Measurements from ENCODE around the gene ATL2.

ATL2 gene

DNA sequence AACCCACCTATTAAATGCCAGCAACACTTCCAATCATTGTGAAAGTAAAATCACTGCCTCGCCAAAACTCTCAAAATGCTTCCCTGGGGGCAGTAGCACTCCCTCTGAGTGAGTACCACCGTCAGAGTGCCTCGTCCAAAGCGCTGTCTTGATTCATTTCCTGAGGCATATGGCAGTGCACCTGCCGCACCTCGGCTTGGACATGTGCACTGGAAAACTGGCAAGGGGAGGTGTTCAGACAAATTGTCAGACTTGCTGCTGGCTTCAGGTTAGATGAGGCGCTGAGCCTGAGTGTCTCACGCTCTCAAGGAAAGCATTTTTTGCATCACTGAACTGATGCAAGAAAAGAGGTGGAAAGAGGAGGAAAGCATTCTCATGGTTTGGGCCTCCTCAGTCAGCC lies 132.8 kb downstream of the ATL2 start:
- H3K4me3 ChIP-seq (ENCODE audit: low read depth, low read length) = no peak overlapping the region
- no peak overlapping the region for H3K27ac ChIP-seq (ENCODE audit: extremely low read depth, low read depth, low read length)
- no peaks in the 10 kb centered on the region for H3K9me3 ChIP-seq (ENCODE audit: control insufficient read depth, insufficient read depth, low read depth, low read length)
- TF ChIP-seq KLF8 (tag by site-specific recombination; IDR thresholded peaks at IDR 0.05) (no peak), ZNF423 (tag by site-specific recombination; IDR thresholded peaks at IDR 0.05) (no peak), ZNF707 (tag by site-specific recombination; IDR thresholded peaks at IDR 0.05) (no peak), KLF1 (tag by site-specific recombination; IDR thresholded peaks at IDR 0.05) (no peak), ZNF530 (tag by site-specific recombination; IDR thresholded peaks at IDR 0.05; ENCODE audit: low read depth) (no peak), ZNF529 (tag by site-specific recombination; IDR thresholded peaks at IDR 0.05; ENCODE audit: insufficient replicate concordance) (no peak), ZNF169 (tag by site-specific recombination; IDR thresholded peaks at IDR 0.05) (no peak), KLF10 (tag by site-specific recombination; IDR thresholded peaks at IDR 0.05) (no peak), TCF7L2 (IDR thresholded peaks at IDR 0.05; ENCODE audit: borderline replicate concordance, low read depth, low read length) (no peak), FEZF1 (tag by site-specific recombination; IDR thresholded peaks at IDR 0.05) (no peak)
- TF ChIP-seq, protein P1, sequence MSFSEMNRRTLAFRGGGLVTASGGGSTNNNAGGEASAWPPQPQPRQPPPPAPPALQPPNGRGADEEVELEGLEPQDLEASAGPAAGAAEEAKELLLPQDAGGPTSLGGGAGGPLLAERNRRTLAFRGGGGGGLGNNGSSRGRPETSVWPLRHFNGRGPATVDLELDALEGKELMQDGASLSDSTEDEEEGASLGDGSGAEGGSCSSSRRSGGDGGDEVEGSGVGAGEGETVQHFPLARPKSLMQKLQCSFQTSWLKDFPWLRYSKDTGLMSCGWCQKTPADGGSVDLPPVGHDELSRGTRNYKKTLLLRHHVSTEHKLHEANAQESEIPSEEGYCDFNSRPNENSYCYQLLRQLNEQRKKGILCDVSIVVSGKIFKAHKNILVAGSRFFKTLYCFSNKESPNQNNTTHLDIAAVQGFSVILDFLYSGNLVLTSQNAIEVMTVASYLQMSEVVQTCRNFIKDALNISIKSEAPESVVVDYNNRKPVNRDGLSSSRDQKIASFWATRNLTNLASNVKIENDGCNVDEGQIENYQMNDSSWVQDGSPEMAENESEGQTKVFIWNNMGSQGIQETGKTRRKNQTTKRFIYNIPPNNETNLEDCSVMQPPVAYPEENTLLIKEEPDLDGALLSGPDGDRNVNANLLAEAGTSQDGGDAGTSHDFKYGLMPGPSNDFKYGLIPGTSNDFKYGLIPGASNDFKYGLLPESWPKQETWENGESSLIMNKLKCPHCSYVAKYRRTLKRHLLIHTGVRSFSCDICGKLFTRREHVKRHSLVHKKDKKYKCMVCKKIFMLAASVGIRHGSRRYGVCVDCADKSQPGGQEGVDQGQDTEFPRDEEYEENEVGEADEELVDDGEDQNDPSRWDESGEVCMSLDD (tag by site-specific recombination; IDR thresholded peaks at IDR 0.05) = no peak
- TF ChIP-seq, protein P2, sequence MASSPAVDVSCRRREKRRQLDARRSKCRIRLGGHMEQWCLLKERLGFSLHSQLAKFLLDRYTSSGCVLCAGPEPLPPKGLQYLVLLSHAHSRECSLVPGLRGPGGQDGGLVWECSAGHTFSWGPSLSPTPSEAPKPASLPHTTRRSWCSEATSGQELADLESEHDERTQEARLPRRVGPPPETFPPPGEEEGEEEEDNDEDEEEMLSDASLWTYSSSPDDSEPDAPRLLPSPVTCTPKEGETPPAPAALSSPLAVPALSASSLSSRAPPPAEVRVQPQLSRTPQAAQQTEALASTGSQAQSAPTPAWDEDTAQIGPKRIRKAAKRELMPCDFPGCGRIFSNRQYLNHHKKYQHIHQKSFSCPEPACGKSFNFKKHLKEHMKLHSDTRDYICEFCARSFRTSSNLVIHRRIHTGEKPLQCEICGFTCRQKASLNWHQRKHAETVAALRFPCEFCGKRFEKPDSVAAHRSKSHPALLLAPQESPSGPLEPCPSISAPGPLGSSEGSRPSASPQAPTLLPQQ (tag by site-specific recombination; IDR thresholded peaks at IDR 0.05) = no peak
- TF ChIP-seq, protein P3, sequence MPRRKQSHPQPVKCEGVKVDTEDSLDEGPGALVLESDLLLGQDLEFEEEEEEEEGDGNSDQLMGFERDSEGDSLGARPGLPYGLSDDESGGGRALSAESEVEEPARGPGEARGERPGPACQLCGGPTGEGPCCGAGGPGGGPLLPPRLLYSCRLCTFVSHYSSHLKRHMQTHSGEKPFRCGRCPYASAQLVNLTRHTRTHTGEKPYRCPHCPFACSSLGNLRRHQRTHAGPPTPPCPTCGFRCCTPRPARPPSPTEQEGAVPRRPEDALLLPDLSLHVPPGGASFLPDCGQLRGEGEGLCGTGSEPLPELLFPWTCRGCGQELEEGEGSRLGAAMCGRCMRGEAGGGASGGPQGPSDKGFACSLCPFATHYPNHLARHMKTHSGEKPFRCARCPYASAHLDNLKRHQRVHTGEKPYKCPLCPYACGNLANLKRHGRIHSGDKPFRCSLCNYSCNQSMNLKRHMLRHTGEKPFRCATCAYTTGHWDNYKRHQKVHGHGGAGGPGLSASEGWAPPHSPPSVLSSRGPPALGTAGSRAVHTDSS (tag by site-specific recombination; IDR thresholded peaks at IDR 0.05) = no peak
- POLR2A ChIA-PET = no interaction called here
- H3K36me3 ChIP-seq (ENCODE audit: control insufficient read depth in 2 of 2, insufficient read depth in 1 of 2, low read length in 2 of 2) = no peaks in the 10 kb centered on the region
- H3K4me1 ChIP-seq (ENCODE audit: control insufficient read depth, insufficient read depth, low read length) = no peaks in the 10 kb centered on the region
- CTCF ChIA-PET = no interaction called here

Measured in HEK293 (cell line).